HL-60/S4 treated with phorbol 12-myristate 13-acetate at 8.2 ng/mL for 4 days and 3 days (cell line): ENCODE data around the gene OR4K14.
"Not testable (repeated sequence)": the region's sequence is repeated elsewhere in the genome, so short reads cannot be mapped to it uniquely, and the experiment has no call there.

Source experiments
- in situ Hi-C: fragments of 300-500 bp; cut with MboI; formaldehyde crosslinking; loops from 2 replicates; pipeline ENCODE4 v1.15.0; 2022; ENCODE audit warnings: low sequenced_read_pairs

OR4K14 gene

GRCh38 chr14:20019257-20019865 is at the start of gene OR4K14:
OR4K14 (minus strand) TSS chr14:20019307; CDS start chr14:20015193, 4,114 bp downstream.
- in situ Hi-C loops: no loop called here

GRCh38 chr14:20059745-20060144 is 40.6 kb upstream of the OR4K14 start, which contains the start of gene OR4L1:
OR4L1 (plus strand) TSS chr14:20060045; CDS start chr14:20060045, 0 bp downstream.
- in situ Hi-C loops: no loop called here

GRCh38 chr14:20048202-20048601 is 29.1 kb upstream of the OR4K14 start:
- in situ Hi-C loops: no loop called here

- in situ Hi-C loops: no loop called here
Measured at GRCh38 chr14:20044243-20044642, 25.1 kb upstream of the OR4K14 start.

GRCh38 chr14:20035938-20036337 is 16.8 kb upstream of the OR4K14 start, which contains the start of gene OR4K13:
OR4K13 (minus strand) TSS chr14:20036038; CDS start chr14:20034758, 1,280 bp downstream.
- in situ Hi-C loops: no loop called here

GRCh38 chr14:20035449-20035848 is 16.3 kb upstream of the OR4K14 start:
- in situ Hi-C loops: no loop called here

GRCh38 chr14:20031058-20031457 is 12.0 kb upstream of the OR4K14 start:
- in situ Hi-C loops: no loop called here

- in situ Hi-C loops: no loop called here
Measured at GRCh38 chr14:20008156-20008555, 11.0 kb downstream of the OR4K14 start.

- in situ Hi-C loops: no loop called here
Measured at GRCh38 chr14:20002319-20002718, 16.8 kb downstream of the OR4K14 start.

GRCh38 chr14:20001863-20002262 is 17.2 kb downstream of the OR4K14 start, which contains the start of gene OR4Q2:
OR4Q2 (plus strand) TSS chr14:20002163.
- in situ Hi-C loops: no loop called here

GRCh38 chr14:19993438-19993837 is 25.7 kb downstream of the OR4K14 start:
- in situ Hi-C loops: no loop called here

- in situ Hi-C loops: no loop called here
Measured at GRCh38 chr14:19975291-19975690, 43.8 kb downstream of the OR4K14 start, which contains the start of gene OR4K15. OR4K15 (plus strand) TSS chr14:19975591; CDS start chr14:19975591, 0 bp downstream.

- in situ Hi-C loops: no loop called here
Measured at GRCh38 chr14:19974844-19975243, 44.3 kb downstream of the OR4K14 start.

- in situ Hi-C loops: not testable (repeated sequence)
Measured at GRCh38 chr14:19969735-19970134, 49.4 kb downstream of the OR4K14 start.
